H1 (cell line): ENCODE results near the gene CDH12. TPM values are rescaled to one million over a fixed set of nuclear protein-coding genes. Genes with fewer than 3 reads are reported as not detected.

Experiments used
- RFX5 ChIP-seq: IDR thresholded peaks from 2 replicates; pipeline ENCODE4 v1.6.1; 2011; ENCODE audit warnings: low read depth, low read length, improper control_type of control experiment, borderline replicate concordance
- polyA plus RNA-seq, 7 experiments: library from polyadenylated mRNA; depleted of rRNA in 3 of 7; stranded (reverse) in 5 of 7; unstranded in 2 of 7; fragments of >200 nt in 5 of 7; fragments of 200-250 nt in 2 of 7; gene quantifications; 1 replicate in 5 of 7; 2 replicates in 1 of 7; 4 replicates in 1 of 7; pipeline versions ENCODE4 v1.2.1 to v1.2.3, GENCODE V29; 2011 to 2013; ENCODE audit warnings: missing spikeins in 2 of 7, mixed read lengths in 2 of 7
- total RNA-seq: library from RNA; stranded (reverse); fragmentation: NEBNext Ultra II Directional; extraction: Animal tissue kit (Norgen Biotek cat#: 25700); gene quantifications from 2 replicates; pipeline ENCODE4 v1.2.1, GENCODE V29; 2021

The CDH12 gene
- total and polyA plus RNA-seq, 2 of the 8 experiments (the other 6 are each of a cell fraction or from before 2014, with no cell fraction given) = 0.03 TPM; not detected in 1

DNA sequence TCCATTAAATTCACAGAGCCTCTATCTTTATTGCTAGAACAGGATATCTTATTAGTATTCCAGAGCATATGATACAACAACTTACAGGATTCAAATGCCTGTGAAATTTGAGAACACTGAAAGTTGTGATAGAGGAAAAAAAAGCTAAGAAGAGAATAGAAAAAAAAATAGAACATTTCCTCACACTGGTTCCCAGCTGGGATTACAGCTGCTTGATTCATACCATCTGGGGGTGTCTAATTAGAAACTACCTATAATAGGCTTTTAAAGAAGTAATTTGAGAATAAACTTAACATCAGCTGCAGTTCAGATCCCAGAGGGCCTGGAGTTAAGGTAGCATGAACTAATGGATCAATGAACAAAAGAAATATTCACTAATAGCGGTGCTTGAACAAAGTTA lies 922.0 kb downstream of the CDH12 start (continued):
- TF ChIP-seq RFX5 = no peak
